ENCODE data around the gene CDK13. TPM values are rescaled to one million over a fixed set of nuclear protein-coding genes. Genes with fewer than 3 reads are reported as not detected.

CDK13 gene
- total RNA-seq, 1 donor from 2014 or later: 87.4 TPM

DNA sequence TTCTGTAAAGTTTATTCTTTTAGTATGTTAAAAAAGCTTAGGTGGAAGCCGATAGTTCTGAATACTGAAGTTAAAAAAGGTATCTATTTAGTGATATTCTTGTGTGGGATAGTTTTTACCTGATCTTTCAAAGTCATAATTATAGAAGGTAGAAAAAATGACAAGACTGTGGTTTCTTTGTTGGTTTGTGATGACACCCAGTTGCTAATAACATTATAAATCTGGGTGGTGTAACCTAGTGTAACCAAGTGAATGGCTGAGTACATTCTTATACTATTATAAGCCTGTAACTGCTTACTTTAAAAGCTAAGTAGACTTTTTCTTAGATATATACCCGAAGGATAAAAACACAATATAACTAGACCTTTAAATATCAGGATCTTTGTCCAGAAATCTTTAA lies 2.3 kb downstream of the CDK13 start:
- Histone ChIP-seq H3K36me3 (no peaks in the 10 kb centered on the region), H3K27me3 (no peaks in the 10 kb centered on the region), H3K9me3 (no peaks in the 10 kb centered on the region), H3K4me3 (peak overlapping the region; percentile 69 to 74), H3K4me1 (peaks cover 59% of the 10 kb centered on the region), H3K27ac (peak overlapping the region; percentile 94)
- intact Hi-C loops (cut with DNase I): loop anchor here (10.0 kb wide), 1 partner anchor 102 kb away; no protein-coding TSS in a partner anchor
- TF ChIP-seq POLR2AphosphoS5 (IDR thresholded peaks at IDR 0.05; ENCODE audit: insufficient read depth in 1 of 2, low read depth in 1 of 2) (no peak), POLR2A (IDR thresholded peaks at IDR 0.05) (no peak)
- TF ChIP-seq, protein P1, sequence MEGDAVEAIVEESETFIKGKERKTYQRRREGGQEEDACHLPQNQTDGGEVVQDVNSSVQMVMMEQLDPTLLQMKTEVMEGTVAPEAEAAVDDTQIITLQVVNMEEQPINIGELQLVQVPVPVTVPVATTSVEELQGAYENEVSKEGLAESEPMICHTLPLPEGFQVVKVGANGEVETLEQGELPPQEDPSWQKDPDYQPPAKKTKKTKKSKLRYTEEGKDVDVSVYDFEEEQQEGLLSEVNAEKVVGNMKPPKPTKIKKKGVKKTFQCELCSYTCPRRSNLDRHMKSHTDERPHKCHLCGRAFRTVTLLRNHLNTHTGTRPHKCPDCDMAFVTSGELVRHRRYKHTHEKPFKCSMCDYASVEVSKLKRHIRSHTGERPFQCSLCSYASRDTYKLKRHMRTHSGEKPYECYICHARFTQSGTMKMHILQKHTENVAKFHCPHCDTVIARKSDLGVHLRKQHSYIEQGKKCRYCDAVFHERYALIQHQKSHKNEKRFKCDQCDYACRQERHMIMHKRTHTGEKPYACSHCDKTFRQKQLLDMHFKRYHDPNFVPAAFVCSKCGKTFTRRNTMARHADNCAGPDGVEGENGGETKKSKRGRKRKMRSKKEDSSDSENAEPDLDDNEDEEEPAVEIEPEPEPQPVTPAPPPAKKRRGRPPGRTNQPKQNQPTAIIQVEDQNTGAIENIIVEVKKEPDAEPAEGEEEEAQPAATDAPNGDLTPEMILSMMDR (IDR thresholded peaks at IDR 0.05): no peak
- DNase-seq (ENCODE audit: extremely low spot score in 2 of 2): no peak

DNA sequence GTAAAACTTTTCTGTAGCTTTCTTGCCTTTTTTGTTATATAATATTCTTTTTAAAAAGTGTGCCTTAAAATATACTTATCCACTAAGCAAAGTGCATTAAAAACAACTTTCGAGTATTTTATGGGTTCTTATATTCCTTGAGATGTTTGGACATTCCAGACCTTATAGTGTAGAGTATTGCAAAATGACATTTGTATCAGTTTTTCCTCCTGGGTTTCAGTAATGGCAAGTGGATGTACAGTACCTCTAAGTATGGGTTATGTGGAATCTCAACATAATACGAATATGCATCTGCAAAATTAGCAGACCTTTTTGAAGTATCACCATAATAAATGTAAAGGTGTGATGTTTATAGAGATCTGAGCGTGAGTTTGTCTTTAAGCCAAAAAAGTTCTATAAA lies 2.7 kb downstream of the CDK13 start:
- intact Hi-C loops (cut with DNase I): loop anchor here (10.0 kb wide), 1 partner anchor 102 kb away; no protein-coding TSS in a partner anchor

DNA sequence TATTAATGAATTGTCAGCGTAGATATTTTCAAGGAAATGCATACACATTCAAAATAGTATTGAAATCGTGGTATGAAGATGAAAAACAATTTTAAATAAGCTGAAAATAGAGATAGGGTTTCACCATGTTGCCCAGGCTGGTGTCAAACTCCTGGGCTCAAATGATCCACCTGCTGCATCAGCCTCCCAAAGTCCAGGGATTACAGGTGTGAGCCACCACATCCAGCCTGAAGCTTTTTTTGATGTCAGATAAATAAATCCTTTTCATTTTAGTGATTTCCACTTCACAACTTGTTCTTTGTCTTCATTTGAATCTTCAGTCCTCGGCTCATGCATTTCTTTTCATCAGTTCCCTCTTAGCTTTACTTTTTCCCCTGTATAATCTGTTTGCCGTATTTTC lies 4.6 kb downstream of the CDK13 start:
- DNase-seq (ENCODE audit: extremely low spot score in 2 of 2): no peak
- Histone ChIP-seq H3K9me3 (no peaks in the 10 kb centered on the region), H3K27ac (no peak overlapping the region), H3K36me3 (no peaks in the 10 kb centered on the region), H3K4me1 (peaks cover 57% of the 10 kb centered on the region), H3K4me3 (no peak overlapping the region), H3K27me3 (no peaks in the 10 kb centered on the region)
- no peak for TF ChIP-seq POLR2AphosphoS5 (IDR thresholded peaks at IDR 0.05; ENCODE audit: insufficient read depth in 1 of 2, low read depth in 1 of 2)
- TF ChIP-seq, protein P1 (IDR thresholded peaks at IDR 0.05): no peak
- TF ChIP-seq POLR2A (IDR thresholded peaks at IDR 0.05): no peak
- intact Hi-C loops (cut with DNase I): loop anchor here (10.0 kb wide), 1 partner anchor 100 kb away; no protein-coding TSS in a partner anchor

More for the DNA sequence above, 2.7 kb downstream of the CDK13 start:
- no peak for DNase-seq (ENCODE audit: extremely low spot score in 2 of 2)
- Histone ChIP-seq H3K36me3 (no peaks in the 10 kb centered on the region), H3K4me3 (peak overlapping the region; percentile 69 to 74), H3K9me3 (no peaks in the 10 kb centered on the region), H3K27me3 (no peaks in the 10 kb centered on the region), H3K4me1 (peaks cover 60% of the 10 kb centered on the region), H3K27ac (no peak overlapping the region)
- TF ChIP-seq, protein P1 (IDR thresholded peaks at IDR 0.05): no peak
- no peak for TF ChIP-seq POLR2A (IDR thresholded peaks at IDR 0.05)
- TF ChIP-seq POLR2AphosphoS5 (IDR thresholded peaks at IDR 0.05; ENCODE audit: insufficient read depth in 1 of 2, low read depth in 1 of 2): no peak

DNA sequence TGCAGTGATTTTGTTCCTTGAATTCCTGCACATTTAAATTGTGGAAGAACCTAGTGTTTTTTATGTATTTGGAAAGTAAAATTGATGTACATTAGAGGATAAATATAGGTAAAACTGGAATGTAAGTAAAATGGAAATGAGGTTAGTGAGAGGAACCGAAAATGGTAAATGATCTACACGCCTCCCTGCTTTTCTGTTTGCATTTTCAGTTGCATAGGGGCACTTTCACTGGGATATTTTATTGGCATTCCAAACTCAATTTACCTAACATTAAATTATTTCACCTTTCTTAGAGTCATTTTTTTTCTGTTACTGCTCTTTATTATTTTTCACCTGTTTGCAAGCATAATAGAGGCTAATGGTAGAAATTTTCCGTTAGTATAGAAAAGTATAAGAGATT lies 8.0 kb downstream of the CDK13 start:
- DNase-seq (ENCODE audit: extremely low spot score in 2 of 2): no peak
- Histone ChIP-seq H3K9me3 (no peaks in the 10 kb centered on the region), H3K4me3 (no peak overlapping the region), H3K36me3 (no peaks in the 10 kb centered on the region), H3K4me1 (peaks cover 54% of the 10 kb centered on the region), H3K27ac (no peak overlapping the region), H3K27me3 (no peaks in the 10 kb centered on the region)
- intact Hi-C loops (cut with DNase I): loop anchor here (10.0 kb wide), 1 partner anchor 97 kb away; no protein-coding TSS in a partner anchor
- no peak for TF ChIP-seq POLR2AphosphoS5 (IDR thresholded peaks at IDR 0.05; ENCODE audit: insufficient read depth in 1 of 2, low read depth in 1 of 2)
- TF ChIP-seq, protein P1 (IDR thresholded peaks at IDR 0.05): no peak
- no peak for TF ChIP-seq POLR2A (IDR thresholded peaks at IDR 0.05)

DNA sequence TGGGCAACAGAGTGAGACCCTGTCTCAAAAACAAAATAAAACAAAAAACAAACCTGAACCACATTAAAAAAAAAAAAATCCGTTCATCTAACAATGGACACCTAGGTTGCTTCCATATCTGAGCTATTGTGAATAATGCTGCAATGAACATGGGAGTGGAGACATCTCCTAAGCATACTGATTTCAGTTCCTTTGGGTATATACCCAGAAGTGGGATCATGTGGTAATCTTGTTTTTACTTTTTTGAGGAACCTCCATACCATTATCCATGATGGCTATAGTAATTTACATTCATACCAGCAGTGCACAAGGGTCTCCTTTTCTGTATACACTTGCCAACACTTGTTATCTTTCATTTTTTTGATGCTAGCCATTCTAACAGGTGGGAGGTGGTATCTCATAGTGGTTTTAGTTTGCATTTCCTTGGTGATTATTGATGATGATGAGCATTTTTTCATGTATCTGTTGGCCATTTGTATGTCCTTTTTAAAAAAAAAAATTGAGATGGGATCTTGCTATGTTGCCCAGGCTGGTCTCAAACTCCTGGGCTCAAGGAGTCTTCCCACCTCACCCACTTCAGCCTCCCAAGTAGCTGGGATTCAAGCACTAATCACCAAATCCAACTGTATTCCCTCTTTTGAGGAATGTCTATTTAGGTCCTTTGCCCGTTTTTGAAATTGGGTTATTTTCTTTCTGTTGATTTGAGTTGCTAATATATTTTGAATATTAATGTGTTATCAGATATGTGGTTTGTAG lies 17.5 kb downstream of the CDK13 start:
- TF ChIP-seq POLR2A (IDR thresholded peaks at IDR 0.05) (no peak), POLR2AphosphoS5 (IDR thresholded peaks at IDR 0.05; ENCODE audit: insufficient read depth in 1 of 2, low read depth in 1 of 2) (no peak)
- no peaks in the 10 kb centered on the region for H3K27me3 ChIP-seq
- H3K36me3 ChIP-seq: no peaks in the 10 kb centered on the region
- no peak for DNase-seq (ENCODE audit: extremely low spot score in 2 of 2)
- H3K4me3 ChIP-seq: no peak overlapping the region
- no peak overlapping the region for H3K27ac ChIP-seq
- H3K9me3 ChIP-seq: no peaks in the 10 kb centered on the region
- peaks cover 48% of the 10 kb centered on the region for H3K4me1 ChIP-seq
- intact Hi-C loops (cut with DNase I): no loop called here

All from vagina (tissue), 2 donors.